ENCODE results near the gene AIRE.

- TF ChIP-seq CTCF (IDR thresholded peaks at IDR 0.05) (no peak), POLR2A (IDR thresholded peaks at IDR 0.05) (no peak)
Measured at GRCh38 chr21:44331650-44332307, 46.1 kb downstream of the AIRE start.

All from uterus (tissue), 2 donors.